SIG-M5 treated with dmso at 0.1 percent for 504 hours (cell line): ENCODE data around the gene MGARP.
"Not testable (repeated sequence)": the region's sequence is repeated elsewhere in the genome, so short reads cannot be mapped to it uniquely, and the experiment has no call there.

Source experiments
- DNase-seq: peaks from one replicate; lab custom pipeline; 2025; ENCODE audit not compliant: unreplicated experiment; lab: John Stamatoyannopoulos, UW

The MGARP gene

DNA sequence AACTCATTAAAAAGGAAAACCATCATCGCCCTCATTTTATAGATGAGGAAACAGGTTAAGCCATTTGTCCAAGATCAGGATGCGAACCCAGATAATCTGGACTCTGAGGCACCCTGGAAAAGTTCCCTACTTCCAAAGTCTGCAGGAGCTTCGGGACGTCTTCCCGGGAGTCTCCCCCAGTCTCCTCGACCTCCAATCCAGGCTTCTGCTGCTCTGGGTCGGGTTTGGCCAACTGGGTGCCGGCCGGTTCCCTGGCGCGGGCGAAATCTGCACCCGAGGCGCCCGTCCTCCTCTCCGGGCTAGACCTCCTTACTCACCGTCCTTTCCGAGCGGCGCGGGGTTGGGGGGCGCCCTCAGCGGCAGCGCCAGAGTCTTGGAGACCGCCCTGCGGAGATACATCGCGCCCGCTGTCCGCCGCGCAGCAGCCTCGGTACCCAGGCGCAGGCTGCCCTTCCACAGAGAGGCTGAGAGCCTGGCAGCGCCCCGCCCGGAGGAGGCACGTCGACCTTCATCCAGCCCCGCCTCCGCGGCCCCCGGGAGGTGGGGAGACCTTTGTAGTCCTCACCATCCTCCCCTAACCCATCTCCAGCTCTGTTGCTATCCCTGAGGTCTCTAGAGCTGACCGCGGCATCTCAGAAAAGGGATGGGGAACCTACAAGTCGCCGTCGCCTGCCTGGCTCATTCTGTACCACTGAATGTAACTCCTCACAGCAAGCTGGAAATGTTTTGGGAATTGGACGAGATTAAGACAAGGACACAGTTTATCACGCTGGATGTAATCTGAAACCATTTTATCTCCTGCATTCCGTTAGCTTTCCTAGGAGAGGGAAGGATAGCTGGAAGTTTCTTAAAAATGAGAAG, at the start of gene MGARP:
Gene MGARP, minus strand, starts transcription at position 466 of the 861 bp plus-strand sequence. Its CDS starts 67 bp downstream, at position 399.
- no peak for DNase-seq

DNA sequence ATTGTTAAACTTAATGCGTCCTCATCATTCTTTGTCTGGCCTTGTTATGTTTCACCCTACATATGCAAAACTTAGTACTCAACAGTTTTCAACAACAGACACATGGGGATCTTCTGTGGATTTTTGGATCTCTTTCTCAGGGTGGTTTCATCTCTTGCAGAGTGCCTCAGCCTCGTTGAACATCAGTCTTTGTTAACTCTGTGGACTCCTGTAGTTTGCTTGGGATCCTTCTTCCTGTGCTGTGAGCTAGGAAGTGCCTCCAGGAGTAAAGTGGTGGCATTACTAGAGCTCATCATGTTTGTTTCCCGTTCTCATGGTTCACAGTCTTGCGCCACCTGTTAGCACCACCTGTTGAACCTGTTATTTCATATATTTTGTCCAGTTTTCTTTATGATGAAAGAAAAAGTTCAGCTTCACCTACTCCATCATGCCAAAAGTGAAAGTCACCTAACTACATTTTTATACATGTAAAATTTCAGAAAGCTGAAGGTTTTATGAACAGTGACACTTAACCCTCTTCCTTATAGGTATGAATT, 49.7 kb upstream of the MGARP start:
- no peak for DNase-seq

DNA sequence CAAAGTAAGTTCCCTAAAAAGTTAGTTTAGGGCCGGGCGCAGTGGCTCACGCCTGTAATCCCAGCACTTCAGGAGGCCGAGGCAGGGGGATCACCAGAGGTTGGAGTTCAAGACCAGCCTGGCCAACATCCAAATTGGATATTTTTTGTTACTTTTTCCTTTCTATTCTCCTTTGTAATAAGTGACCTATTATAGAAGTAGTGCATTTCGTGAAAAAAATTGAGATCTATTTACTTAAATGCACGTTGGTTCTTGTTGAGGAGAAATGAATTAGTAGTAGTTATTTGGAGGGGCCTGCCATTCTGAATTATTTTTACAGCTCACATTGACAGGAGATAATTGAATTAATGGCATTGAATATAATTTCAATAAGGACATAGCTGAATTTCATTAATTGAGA, 44.6 kb upstream of the MGARP start:
- DNase-seq: no peak

DNA sequence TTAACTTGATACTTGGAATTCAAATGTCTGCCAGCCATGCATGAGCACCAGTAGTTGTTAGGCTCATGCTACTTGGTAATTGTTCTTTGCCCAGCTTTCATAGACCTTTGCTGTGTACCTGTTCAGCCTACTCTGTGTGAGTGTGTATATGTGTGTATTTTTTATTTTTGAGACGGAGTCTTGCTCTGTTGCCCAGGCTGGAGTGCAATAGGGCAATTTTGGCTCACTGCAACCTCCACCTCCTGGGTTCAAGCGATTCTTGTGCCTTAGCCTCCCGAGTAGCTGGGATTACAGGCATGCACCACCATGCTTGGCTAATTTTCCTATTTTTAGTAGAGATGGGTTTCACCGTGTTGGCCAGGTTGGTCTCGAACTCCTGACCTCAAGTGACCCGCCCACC, 42.5 kb upstream of the MGARP start:
- DNase-seq: not testable (repeated sequence)

DNA sequence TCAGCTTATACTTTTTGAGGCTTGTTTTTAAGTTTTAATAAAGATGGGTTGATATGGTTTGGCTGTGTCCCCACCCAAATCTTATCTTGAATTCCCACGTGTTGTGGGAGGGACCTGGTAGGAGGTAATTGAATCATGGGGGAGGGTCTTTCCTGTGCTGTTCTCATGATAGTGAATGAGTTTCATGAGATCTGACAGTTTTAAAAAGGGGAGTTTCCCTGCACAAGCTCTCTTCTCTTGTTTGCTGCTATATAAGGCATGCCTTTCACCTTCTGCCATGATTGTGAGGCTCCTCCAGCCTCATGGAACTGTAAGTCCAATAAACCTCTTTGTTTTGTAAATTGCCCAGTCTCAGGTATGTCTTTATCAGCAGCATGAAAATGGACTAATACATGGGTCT, 42.0 kb upstream of the MGARP start:
- DNase-seq: not testable (repeated sequence)

DNA sequence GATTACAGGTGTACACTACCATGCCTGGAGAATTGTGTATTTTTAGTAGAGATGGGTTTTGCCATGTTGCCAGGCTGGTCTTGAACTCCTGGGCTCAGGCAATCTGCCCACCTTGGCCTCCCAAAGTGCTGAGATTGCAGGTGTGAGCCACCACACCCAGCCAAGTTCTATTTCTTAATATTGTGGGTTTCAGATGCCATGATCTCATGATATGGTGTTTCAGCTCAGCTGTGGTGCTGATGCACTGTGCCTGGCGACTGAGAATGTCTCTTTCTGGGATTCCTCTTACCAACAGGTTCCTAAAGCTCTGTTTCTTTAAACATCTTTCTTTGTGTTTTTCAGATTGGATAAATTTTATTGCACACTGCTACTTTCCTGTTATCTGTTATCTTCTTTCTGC, 39.5 kb upstream of the MGARP start:
- no peak for DNase-seq

DNA sequence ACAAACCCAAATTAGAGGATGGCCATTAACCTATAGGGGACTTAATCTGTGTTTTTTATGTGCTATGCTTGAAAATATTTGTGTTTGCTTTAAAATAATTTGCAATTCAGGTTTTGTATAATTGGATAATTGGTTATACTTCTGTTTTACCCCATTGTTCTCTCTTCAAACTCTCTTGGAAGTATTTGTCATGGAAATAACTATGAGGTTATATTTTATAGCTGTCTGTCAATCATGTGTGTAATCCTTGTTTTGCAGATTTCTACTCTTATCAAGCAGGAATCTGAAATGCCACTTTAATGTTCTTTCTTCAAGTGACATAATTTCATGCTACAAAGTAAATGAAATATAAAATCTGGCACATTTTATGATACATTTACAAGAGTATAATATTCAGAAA, 37.6 kb upstream of the MGARP start:
- DNase-seq: no peak

DNA sequence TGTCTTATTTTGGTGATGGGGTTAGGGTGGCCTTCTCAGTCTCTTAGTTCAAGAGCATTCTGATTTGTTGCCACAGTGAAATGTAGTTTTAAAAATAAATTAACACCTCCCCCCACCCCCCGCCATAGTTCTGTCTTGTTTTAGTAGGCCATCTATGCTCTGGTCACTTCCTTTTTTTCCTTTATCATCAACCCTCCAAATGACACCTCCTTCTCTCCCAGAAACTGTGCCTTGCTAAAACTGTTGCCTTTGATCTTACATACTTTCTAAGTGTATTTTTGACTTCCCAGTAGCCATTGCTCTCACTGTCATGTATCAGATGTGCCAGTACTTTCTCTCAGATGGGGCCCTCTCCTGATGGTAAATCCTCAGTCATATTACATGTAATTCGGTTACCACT, 36.7 kb upstream of the MGARP start:
- no peak for DNase-seq

DNA sequence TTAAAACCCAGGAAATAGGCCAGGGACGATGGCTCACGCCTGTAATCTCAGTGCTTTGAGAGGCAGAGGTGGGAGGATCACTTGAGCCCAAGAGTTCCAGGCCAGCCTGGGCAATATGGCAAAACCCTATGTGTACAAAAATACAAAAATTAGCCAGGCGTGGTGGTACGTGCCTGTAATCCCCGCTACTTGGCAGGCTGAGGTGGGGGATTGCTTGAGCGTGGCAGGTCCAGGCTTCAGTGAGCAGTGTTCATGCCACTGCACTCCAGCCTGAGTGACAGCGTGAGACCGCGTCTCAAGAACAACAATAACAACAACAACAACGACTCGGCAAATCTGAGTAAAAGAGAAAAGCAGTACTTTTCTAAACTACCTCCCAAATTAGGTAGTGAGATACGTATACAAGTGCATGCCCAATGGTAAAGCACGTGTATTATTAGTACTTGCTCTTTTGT, 35.2 kb upstream of the MGARP start:
- no peak for DNase-seq

DNA sequence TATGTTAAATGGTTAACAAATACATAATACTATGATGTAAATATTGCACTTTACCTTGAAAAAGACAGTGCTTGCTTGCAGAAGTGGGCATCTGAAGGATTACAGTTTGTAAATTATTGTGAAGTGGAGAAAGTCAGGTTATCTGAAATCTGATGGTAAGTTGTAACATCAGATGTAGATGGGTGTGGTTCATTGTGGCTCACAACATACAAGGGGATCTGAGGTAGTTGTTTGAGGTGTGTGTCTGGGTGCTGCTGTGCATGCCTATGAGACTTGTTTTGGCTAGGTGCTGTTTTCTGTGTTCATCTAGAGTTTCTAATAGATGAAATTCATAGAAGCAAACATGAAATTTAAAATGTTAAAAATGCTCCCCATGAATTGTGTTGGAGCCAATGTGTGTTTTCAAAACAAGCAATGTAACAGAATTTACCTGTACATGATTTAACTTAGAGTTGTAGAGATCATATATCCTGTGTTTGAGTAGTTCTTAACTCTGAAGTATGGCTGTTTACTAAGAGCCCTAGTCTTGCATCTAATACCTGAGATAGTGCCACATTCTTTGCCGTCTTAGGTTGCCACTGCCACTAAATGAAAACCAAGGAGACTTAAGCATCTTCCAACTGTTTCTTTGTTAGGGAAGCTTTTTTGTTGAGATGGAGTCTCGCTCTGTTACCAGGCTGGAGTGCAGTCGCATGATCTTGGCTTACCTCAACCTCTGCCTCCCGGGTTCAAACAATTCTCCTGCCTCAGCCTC, 34.2 kb upstream of the MGARP start:
- DNase-seq: no peak

DNA sequence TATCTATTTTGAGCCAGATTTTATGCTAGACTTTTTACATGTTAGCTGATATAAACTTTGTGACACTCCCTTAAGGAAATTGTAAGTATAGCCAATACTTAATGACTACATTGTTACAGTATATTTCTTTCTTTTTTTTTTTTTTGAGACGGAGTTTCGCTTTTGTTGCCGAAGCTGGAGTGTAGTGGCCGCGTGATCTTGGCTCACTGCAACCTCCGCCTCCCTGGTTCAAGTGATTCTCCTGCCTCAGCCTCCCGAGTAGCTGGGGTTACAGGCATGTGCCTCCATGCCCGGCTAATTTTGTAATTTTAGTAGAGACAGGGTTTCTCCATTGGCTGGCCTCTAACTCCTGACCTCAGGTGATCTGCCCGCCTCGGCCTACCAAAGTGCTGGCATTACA, 33.4 kb upstream of the MGARP start:
- DNase-seq: not testable (repeated sequence)

DNA sequence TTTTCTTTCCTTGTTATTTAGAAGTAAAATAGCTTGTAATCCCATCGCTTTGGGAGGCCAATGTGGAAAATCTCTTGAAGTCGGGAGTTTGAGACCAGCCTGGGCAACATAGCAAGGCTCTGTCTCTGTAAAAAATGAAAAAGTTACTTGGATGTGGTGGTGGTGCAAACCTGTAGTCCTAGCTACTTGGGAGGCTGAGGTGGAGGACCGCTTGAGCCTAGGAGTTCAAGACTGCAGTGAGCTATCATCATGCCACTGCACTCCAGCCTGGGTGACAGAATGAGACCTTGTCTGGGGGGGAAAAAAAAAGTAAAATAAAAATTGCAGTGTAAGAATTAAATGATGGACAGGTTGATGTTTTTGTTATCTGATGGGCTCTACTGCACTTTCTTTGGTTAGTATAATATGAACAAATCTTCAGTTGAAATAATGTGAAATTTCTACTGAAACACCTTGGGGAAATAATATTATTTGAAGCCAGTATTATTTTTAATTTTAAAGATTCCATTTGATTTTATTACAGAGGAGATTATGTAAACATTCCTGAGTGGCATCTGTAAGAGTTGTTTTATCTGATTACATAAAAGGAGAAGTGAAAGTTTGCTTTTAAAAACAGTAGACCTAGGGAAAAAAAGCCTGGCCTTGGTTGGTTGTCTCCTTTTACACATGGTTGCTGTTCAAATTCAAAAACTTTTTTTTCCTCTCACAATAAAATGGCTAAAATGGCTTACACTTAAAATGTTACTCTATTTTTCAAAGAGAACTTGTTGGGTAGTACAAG, 32.7 kb upstream of the MGARP start:
- DNase-seq: peak; percentile 52

DNA sequence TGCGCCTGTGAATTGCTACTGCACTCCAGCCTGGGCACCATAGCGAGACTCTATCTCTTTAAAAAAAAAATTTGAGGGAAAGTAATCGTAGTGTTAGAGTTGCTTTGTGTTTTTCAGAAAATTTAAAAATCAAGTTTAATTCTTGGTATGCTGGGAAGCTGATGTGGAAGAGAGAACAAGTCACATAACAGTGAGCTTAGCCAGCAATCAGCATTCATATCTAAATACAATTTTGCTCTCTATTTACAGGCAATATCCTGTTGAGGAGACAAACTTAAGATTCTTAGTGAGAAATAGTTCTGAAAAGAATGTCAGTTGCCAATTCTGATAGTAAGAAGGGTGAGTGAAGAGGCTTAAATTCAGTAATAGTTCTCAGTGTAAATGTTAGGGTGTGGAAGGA, 31.9 kb upstream of the MGARP start:
- DNase-seq: no peak

DNA sequence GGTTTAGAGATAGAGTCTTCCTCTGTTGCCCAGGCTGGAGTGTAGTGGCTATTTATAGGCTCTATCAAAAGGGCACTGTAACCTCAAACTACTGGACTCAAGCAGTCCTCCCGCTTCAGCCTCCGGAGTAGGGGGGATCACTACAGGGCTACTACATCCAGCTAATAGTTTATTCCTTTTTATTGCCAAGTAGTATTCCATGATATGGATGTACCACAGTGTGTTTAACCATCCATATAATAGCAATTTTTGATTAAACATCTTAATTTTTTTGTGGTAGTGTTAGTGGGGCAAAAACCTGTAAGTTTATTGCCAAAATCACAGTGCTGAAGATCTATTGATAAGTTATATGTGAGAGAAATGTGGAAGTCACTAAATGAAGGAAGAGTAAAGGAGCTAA, 24.9 kb upstream of the MGARP start:
- DNase-seq: no peak

DNA sequence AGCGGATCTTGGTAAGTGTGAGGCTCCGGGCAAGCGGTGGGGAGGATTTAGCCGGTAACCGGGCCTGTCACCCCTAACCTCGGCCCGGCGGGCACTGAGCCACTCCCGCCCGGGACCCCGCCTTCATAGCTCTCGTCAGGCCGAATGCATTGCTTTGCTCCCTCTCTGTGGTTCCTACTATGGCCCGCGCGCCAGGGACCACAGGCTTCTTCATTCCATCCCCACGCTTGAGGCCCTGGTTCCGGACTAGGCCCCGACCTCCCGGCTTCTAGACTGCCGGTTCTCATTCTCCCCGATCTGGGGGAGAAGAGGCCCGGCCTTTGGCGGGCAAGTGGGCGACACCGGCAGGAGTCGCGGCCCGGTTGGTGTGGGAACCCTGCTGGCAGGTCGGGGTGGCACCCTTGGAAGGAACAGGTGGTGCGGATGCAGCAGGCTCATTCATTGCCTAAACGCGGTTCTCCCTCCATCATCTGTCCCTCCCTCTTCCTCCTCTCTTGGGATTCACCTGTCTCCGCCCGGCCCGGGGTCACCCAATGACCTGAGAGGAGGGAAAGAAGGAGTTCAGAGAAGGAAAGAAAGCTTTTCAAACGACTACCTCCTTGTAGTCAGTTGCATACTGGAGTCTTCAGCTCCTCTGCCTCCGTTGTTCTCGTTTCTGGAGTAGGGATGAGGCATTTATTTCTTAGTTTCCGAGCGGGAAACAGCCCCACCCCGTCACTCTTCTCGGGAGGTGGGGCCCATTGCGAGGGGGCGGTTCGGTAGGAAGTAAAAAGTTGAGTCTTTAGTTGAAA, 22.0 kb upstream of the MGARP start, which contains the start of gene NDUFC1:
Gene NDUFC1, minus strand, starts transcription at position 657 of the 791 bp plus-strand sequence. CDS start 6,679 bp downstream, outside the sequence.
- DNase-seq: peak; percentile 75

DNA sequence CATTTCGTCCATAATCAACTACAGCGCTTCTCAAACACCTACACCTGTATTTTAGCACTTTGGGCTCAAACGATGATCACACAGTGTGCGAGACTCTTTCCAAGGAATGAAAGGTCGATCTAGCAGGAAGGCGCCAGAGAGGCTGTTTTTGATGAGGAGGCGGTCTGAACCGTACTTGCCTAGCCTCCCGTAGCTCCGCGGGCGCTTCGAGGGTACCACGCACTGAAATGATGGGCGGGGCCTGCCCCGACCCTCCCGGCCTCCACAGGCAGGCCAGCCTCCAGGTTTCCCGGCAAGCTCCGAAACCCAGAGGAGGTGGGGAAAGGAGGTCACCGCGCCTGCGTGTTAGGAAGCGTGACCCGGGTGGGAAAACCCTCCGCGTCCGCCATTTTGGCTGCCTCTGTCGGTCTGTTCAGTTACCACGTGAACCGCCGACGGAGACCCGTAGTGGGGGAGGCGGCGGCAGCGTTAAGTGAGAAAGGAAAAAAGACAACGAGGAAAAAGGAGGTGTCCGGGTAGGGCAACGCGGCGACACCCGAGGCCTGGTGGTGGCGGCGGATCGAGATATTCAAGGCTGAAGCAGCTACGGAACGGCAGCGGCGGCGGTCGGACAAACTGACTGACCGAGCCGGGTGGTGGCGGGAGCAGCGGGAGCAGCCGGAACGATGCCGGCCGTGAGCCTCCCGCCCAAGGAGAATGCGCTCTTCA, 21.2 kb upstream of the MGARP start, which contains the start of gene NAA15:
Gene NAA15, plus strand, starts transcription at position 393 of the 708 bp plus-strand sequence. Its CDS starts 273 bp downstream, at position 666.
- DNase-seq: peak; percentile 97

DNA sequence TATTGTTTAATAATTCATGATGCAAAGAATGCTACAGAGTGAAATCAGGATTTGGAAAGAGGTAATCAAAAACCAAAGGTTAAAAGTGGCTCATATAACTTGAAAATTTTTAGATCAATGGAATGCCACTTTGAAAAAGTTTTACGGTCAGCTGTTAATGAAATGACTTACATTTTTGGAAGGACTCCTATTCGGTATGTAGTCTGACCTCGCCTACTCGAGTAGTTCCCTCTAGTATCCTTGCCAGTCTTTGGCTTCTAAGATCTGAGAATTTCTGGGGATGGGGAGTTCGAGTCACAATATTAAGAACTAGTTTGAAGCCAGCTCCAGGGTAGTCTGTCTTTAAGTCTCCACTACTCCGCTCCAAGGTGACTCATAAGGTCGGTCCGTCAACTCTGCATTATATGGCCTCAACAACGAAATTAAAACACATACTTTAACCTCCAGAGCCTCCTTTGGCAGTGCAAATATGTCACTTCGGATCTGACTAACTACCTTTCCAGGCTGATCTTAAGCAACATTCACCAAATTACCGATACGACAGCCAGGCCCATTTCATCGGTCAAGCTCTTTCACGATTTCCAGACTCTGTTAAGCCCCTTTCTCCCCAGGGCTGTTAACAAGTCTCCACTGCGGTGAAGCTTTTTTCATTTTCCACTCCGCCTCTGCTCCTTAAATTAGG, 20.5 kb upstream of the MGARP start:
- DNase-seq: peak; percentile 37

DNA sequence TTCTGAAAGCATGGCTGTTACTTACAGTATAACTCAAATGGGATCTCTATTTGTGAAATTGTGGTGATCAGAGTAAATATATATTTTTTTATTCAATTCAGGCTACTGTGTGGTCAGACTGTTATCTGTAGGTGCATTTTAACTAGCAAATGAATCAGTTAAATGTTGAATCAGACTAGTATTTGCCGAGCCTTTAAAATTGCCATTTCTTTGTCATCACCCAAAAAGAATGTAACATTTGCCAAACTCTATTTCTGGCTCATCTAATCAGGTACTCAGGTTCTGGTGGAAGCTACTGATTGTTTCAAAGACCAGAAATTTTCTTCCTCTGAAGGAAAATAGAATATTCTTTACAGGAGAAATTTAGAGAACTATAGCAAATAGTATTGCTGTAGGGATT, 19.5 kb upstream of the MGARP start:
- no peak for DNase-seq

DNA sequence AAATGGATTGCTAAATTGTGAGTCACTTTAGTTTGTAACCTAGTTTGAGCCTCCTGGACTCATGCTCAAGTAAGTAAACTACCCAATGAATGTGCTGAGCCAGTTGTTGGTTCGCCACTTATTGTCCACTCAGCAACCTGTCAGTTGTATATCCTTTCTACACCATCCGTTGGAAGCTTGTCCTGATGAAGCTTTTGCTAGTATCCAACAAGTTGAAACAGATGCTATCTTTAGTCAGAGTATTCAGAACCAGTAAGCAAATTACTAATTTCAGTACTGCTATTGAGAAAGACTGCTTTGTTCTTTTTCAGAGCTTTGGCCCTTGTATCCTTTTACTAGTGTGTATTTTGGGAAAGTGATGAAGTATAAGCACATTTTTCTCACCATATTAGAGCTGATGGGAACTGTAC, 17.0 kb upstream of the MGARP start:
- DNase-seq: peak; percentile 68
